Astrocyte of the spinal cord (primary cell): ENCODE results near the gene KASH5.

ENCODE experiments used
- DNase-seq: peaks from one replicate; pipeline ENCODE4 v3.0.0; 2011; ENCODE audit warnings: low read depth, low spot score
- H3K4me3 ChIP-seq: 2 replicates; pipeline ENCODE4 v1.5.1; 2011; ENCODE audit warnings: low read depth, mild to moderate bottlenecking, low read length, moderate library complexity
- in situ Hi-C: cut with HindIII; loops from 2 replicates; pipeline ENCODE4 v1.10.0; 2017; ENCODE audit warnings: low sequenced_read_pairs
- TF ChIP-seq, protein P1 (sequence below): IDR thresholded peaks from 2 replicates; pipeline ENCODE4 v1.5.1; 2012; ENCODE audit warnings: low read depth, mild to moderate bottlenecking, low read length, inconsistent platforms

Gene KASH5

DNA sequence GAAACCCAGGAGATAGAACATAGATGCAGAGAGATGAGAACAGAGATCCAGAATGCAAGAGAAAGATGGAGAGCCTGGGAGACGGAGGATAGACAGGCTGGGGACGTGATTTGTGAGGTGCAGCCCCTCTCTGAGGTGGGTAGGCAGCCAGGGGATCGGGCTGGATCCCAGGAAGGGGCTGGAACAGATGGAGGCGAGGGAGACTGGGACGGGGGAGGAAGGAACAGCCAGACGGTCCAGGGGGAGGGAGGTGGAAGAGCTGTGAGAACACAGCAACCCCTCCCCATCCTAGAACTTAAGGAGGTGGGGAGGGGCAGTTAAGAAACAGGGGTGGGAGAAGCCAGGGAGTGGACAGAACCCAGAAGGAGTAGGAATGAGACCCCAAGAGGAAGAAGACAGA, 50.2 kb downstream of the KASH5 start:
- in situ Hi-C loops, result no loop called here
- TF ChIP-seq, protein P1, sequence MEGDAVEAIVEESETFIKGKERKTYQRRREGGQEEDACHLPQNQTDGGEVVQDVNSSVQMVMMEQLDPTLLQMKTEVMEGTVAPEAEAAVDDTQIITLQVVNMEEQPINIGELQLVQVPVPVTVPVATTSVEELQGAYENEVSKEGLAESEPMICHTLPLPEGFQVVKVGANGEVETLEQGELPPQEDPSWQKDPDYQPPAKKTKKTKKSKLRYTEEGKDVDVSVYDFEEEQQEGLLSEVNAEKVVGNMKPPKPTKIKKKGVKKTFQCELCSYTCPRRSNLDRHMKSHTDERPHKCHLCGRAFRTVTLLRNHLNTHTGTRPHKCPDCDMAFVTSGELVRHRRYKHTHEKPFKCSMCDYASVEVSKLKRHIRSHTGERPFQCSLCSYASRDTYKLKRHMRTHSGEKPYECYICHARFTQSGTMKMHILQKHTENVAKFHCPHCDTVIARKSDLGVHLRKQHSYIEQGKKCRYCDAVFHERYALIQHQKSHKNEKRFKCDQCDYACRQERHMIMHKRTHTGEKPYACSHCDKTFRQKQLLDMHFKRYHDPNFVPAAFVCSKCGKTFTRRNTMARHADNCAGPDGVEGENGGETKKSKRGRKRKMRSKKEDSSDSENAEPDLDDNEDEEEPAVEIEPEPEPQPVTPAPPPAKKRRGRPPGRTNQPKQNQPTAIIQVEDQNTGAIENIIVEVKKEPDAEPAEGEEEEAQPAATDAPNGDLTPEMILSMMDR, result no peak
- DNase-seq, result no peak
- H3K4me3 ChIP-seq, result no peak overlapping the region

DNA sequence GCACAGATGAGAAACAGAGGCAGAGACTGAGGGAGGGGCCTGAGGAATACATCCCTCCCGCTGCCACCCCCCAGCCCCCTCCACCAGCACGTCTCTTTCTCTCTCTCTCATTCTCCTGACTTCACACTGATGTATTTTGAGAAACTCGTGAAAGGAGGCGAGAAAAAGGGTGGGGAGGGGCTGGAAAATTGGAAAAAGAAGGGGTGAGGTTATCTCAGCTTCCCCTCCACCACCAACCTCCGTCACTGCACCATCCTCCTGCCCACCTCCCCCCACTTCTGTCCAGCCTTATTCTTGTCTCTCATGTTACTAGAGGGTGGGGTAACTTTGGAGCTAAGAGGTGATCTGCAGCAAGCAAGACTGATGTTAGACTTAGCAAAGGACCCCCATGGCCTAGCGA, 51.8 kb downstream of the KASH5 start:
- TF ChIP-seq, protein P1, result no peak
- H3K4me3 ChIP-seq, result no peak overlapping the region
- no peak for DNase-seq
- in situ Hi-C loops, result no loop called here

DNA sequence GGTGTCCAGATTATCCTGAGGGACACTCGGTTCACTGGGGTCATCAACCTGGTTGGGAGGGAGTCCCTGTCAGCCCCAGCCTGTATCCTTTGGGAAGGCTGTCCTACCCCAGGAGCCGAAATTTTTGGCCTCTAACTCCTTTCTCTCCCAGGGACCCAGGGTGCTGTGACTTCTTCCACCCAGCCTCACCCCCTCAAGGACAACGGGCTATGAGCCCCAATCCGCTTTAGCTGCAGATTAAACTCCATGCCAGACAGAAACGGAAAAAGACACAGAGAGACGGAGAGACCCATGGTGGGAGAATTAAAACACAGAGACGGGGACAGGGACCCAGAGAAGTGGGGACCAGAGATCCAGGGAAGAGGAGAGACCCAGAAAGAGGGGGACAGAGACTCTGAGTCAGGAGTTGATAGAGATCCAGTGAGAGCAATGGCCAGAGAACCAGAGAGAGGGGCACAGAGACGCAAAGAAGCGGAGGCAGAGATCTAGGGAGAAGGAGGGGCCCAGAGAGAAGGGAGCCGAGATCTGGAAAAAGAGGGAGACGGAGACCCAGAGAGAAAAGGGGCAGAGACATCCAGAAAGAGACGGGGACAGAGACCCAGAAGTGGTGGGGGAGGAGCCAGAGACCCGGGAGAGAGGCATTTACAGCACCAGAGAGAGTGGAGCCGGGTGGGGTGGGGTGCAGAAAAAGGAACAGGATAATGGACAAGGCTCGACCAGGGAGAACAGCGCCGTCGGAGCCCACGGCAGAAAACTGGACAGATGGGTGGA, 52.6 kb downstream of the KASH5 start:
- TF ChIP-seq, protein P1, result no peak
- H3K4me3 ChIP-seq, result no peak overlapping the region
- in situ Hi-C loops, result no loop called here
- DNase-seq, result no peak

DNA sequence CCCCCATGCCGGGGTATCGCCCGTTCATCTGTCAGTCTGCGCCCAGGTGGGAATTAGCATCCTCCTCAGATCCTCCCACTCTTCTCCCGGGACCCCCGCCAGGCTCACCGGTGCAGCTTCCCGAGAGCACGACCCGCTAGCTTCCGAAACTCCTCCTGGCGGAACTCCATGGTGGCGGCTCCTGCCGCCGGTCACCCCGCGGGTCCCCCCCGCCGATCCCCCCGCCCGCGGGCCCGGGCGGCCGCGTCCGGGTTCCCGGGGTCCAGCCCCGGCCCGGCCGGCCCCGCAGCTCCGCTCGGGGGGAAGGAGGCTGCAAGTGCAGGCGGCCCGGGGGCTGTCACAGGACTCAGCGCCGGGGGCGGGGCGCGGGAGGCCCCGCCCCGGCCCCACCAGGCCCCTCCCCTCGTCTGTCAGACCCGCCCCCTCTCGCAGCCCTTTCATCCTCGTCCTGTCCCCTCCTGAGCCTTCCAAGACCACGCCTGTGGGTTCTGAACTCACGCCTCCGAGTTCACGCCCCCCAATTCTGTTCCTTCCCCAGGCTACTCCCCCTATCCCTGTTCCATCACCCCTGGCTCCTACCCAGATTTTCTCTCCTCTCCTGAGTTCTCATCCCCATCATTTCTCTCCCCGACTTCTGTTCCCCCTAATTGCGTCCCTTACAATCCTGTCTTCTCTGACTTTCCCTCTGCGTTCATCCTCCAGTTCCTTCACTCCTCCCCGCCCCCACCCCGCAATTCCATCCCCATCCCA, 53.3 kb downstream of the KASH5 start, which contains the start of gene SLC17A7:
Gene SLC17A7 (minus strand): TSS at position 318 of the 750 bp plus-strand sequence. CDS start 148 bp downstream, at position 170.
- in situ Hi-C loops, result no loop called here
- no peak within 1 kb of the TSS for H3K4me3 ChIP-seq
- TF ChIP-seq, protein P1, result no peak
- DNase-seq, result no peak

DNA sequence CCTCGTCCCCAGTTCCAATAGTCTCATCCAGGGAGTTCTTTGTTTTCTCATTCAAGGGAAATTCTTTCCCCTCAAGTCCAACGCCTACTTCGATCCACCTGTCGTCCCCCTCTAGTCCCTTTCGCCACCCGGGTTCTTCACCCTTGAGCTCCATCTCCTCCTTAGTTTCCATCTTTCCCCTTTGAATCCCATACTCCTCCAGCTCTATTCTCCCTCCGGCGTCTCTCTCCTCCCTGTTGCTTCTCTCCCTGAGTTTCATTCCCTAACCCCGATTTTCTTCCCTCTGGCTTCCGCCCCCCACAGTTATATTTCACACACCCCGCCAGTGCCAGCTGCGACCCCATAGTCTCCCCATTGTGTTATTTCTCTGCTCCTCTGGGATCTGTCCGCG, 53.9 kb downstream of the KASH5 start:
- H3K4me3 ChIP-seq, result no peak overlapping the region
- TF ChIP-seq, protein P1, result no peak
- in situ Hi-C loops, result no loop called here
- DNase-seq, result no peak

DNA sequence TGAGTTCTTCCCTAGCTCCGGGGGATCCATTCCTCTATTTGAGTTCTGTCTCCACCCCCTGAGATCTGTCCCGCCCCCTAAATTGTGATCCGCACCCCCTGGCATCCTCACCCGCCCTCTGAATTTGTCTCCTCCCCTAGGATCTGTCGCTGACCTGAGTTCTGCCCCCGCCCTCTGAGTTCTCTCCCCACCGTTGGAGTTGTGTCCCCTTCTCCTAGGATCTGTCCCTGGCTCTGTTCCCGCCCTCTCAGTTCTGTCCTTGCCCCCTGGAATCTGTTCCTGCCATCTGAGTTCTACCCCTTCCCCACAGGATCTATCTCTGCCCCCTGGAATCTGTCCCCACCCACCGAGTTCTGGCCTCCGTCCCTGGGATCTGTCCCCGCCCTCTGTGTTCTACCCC, 54.3 kb downstream of the KASH5 start:
- no peak for DNase-seq
- TF ChIP-seq, protein P1, result no peak
- H3K4me3 ChIP-seq, result no peak overlapping the region
- in situ Hi-C loops, result no loop called here
